ENCODE measurements around the gene FAF2. TPM values are rescaled to one million over a fixed set of nuclear protein-coding genes. Genes with fewer than 3 reads are reported as not detected.

Gene FAF2
- total RNA-seq, 1 experiment from 2014 or later, result 32.9 TPM

DNA sequence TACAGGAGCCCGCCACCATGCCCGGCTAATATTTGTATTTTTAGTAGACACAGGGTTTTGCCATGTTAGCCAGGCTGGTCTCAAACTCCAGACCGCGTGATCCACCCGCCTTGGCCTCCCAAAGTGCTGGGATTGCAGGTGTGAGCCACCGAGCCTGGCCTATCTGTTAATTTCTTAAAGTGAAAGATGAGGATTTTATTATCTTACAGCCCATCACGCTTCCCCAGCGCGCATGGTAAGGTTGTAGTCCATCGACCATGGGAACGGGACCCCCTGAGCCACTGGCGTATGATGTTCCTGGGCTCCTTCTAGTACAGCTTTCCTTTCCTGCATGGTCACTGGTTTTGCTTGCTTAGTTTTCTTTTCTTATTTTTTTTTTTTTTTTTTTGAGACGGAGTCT lies 109.7 kb downstream of the FAF2 start (continued):
- TF ChIP-seq ZNF317 (CRISPR knock-in tag; IDR thresholded peaks at IDR 0.05; ENCODE audit: borderline replicate concordance, low read depth), result no peak
- TF ChIP-seq, protein P1, sequence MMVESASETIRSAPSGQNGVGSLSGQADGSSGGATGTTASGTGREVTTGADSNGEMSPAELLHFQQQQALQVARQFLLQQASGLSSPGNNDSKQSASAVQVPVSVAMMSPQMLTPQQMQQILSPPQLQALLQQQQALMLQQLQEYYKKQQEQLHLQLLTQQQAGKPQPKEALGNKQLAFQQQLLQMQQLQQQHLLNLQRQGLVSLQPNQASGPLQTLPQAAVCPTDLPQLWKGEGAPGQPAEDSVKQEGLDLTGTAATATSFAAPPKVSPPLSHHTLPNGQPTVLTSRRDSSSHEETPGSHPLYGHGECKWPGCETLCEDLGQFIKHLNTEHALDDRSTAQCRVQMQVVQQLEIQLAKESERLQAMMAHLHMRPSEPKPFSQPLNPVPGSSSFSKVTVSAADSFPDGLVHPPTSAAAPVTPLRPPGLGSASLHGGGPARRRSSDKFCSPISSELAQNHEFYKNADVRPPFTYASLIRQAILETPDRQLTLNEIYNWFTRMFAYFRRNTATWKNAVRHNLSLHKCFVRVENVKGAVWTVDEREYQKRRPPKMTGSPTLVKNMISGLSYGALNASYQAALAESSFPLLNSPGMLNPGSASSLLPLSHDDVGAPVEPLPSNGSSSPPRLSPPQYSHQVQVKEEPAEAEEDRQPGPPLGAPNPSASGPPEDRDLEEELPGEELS (CRISPR knock-in tag; IDR thresholded peaks at IDR 0.05), result no peak
- no peak for TF ChIP-seq MYBL2 (CRISPR knock-in tag; IDR thresholded peaks at IDR 0.05)
- no peak for TF ChIP-seq GABPB1 (CRISPR knock-in tag; IDR thresholded peaks at IDR 0.05)

Other genes starting within 250 kb of the FAF2 start
- 16.8 to 18.8 TPM (median 17.9 TPM) in 3 replicates for gene SIMC1, start 210.0 kb upstream of the FAF2 start, total RNA-seq (2021)
- gene KIAA1191, start 86.6 kb upstream of the FAF2 start, total RNA-seq (2021), result 92.7 to 111 TPM (median 103 TPM) in 3 replicates
- 6.8 to 11.4 TPM (median 10.9 TPM) in 3 replicates for gene ARL10, start 82.9 kb upstream of the FAF2 start, total RNA-seq (2021)
- 51.7 to 57.7 TPM (median 52.1 TPM) in 3 replicates for gene NOP16, start 59.8 kb upstream of the FAF2 start, total RNA-seq (2021)
- 98.2 to 112 TPM (median 108 TPM) in 3 replicates for gene HIGD2A, start 59.6 kb upstream of the FAF2 start, total RNA-seq (2021)
- 28.6 to 33.8 TPM (median 30.3 TPM) in 3 replicates for gene CLTB, start 31.8 kb upstream of the FAF2 start, total RNA-seq (2021)
- 204 to 233 TPM (median 216 TPM) in 3 replicates for gene RNF44, start 89.0 kb downstream of the FAF2 start, total RNA-seq (2021)
- 0.44 to 1.1 TPM (median 0.63 TPM) in 3 replicates for gene CDHR2, start 101.0 kb downstream of the FAF2 start, total RNA-seq (2021)
- gene GPRIN1, start 161.8 kb downstream of the FAF2 start, total RNA-seq (2021), result 5.4 to 8.5 TPM (median 5.8 TPM) in 3 replicates
- gene SNCB, start 182.1 kb downstream of the FAF2 start, total RNA-seq (2021), result 6.8 to 13.4 TPM (median 9.6 TPM) in 3 replicates
- gene EIF4E1B, start 182.3 kb downstream of the FAF2 start, total RNA-seq (2021), result 0.74 to 1.3 TPM (median 1.1 TPM) in 3 replicates
- gene TSPAN17, start 199.1 kb downstream of the FAF2 start, total RNA-seq (2021), result 45.7 to 47.8 TPM (median 46.1 TPM) in 3 replicates